Endothelial cell of umbilical vein (primary cell): Measurements from ENCODE around the gene BSG.

ENCODE experiments used
- EZH2 ChIP-seq: IDR thresholded peaks from 2 replicates; pipeline ENCODE4 v1.6.1; 2012; ENCODE audit warnings: borderline replicate concordance, low read depth, mild to moderate bottlenecking, moderate library complexity, low read length, inconsistent platforms; ENCODE audit not compliant: severe bottlenecking
- POLR2A ChIP-seq: IDR thresholded peaks from 2 replicates; pipeline ENCODE4 v1.6.1; 2012; ENCODE audit warnings: low read depth, mild to moderate bottlenecking, control low read depth, low read length
- POLR2AphosphoS5 ChIP-seq: IDR thresholded peaks from 2 replicates; pipeline ENCODE4 v1.6.1; 2012; ENCODE audit warnings: low read depth, mild to moderate bottlenecking, control low read depth, low read length, moderate library complexity; ENCODE audit not compliant: insufficient read depth
- TF ChIP-seq, protein P1 (sequence below), 2 donors: IDR thresholded peaks; 1 replicate in 1 of 2; 2 replicates in 1 of 2; pipeline ENCODE4 v1.5.1; 2011; ENCODE audit warnings: low read length in 2 of 2, mild to moderate bottlenecking in 2 of 2, moderate library complexity in 2 of 2, control low read depth in 1 of 2, inconsistent platforms in 1 of 2, low read depth in 1 of 2; ENCODE audit not compliant: insufficient read depth in 1 of 2; ENCODE audit errors: extremely low read depth in 1 of 2

GRCh38 chr19:570251-570686 is 2.1 kb upstream of the BSG start:
- TF ChIP-seq, protein P1, sequence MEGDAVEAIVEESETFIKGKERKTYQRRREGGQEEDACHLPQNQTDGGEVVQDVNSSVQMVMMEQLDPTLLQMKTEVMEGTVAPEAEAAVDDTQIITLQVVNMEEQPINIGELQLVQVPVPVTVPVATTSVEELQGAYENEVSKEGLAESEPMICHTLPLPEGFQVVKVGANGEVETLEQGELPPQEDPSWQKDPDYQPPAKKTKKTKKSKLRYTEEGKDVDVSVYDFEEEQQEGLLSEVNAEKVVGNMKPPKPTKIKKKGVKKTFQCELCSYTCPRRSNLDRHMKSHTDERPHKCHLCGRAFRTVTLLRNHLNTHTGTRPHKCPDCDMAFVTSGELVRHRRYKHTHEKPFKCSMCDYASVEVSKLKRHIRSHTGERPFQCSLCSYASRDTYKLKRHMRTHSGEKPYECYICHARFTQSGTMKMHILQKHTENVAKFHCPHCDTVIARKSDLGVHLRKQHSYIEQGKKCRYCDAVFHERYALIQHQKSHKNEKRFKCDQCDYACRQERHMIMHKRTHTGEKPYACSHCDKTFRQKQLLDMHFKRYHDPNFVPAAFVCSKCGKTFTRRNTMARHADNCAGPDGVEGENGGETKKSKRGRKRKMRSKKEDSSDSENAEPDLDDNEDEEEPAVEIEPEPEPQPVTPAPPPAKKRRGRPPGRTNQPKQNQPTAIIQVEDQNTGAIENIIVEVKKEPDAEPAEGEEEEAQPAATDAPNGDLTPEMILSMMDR (IDR thresholded peaks at IDR 0.05; ENCODE audit: extremely low read depth in 1 of 2, insufficient read depth in 1 of 2, low read depth in 1 of 2, low read length in 2 of 2): no peak
- TF ChIP-seq EZH2 (no peak), POLR2A (no peak), POLR2AphosphoS5 (no peak)
